ENCODE measurements around the gene XPO4. TPM values are rescaled to one million over a fixed set of nuclear protein-coding genes. Genes with fewer than 3 reads are reported as not detected.

The XPO4 gene
- total RNA-seq, 4 donors from 2014 or later = 13.2 to 17.9 (median 14.9) TPM

DNA sequence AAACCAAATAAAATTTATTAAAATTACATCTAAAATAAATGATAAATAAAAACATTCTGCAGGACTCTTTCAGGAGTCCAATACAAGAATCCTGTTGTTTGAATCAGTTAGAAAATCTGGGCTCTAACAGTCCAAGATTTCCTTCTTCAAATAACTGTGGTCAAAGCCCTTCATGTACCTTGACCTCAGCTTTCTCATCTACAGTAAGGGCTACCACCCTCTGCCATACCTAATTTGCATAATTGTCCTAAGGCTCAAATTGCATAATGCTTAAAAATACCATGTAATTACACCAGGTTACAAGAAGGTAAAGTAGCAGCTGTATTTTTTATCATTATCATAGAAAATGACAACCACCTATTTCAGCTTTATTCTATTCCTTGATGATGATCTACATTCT is 54.3 kb downstream of the XPO4 start:
- TF ChIP-seq, protein P1, sequence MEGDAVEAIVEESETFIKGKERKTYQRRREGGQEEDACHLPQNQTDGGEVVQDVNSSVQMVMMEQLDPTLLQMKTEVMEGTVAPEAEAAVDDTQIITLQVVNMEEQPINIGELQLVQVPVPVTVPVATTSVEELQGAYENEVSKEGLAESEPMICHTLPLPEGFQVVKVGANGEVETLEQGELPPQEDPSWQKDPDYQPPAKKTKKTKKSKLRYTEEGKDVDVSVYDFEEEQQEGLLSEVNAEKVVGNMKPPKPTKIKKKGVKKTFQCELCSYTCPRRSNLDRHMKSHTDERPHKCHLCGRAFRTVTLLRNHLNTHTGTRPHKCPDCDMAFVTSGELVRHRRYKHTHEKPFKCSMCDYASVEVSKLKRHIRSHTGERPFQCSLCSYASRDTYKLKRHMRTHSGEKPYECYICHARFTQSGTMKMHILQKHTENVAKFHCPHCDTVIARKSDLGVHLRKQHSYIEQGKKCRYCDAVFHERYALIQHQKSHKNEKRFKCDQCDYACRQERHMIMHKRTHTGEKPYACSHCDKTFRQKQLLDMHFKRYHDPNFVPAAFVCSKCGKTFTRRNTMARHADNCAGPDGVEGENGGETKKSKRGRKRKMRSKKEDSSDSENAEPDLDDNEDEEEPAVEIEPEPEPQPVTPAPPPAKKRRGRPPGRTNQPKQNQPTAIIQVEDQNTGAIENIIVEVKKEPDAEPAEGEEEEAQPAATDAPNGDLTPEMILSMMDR (IDR thresholded peaks at IDR 0.05; ENCODE audit: low read depth) = no peak

DNA sequence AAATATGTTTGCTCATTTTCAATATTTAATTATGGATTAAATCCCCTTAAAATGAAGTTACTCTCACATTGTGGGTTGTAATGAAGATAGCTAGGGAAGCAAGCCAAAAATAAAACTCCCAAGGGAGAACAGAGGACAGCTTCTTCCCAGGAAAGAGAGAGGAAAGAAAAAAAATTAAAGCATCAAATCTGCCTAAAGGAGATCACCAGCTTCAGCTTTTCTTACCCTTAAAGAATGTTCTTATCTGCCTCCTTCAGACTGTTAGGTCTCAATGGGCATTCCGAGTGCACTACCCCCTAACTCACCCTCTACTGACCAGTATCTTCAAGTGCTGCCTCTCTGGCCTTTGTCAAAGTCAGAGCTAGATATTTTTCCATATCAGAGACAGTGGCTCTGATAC is 55.2 kb downstream of the XPO4 start:
- TF ChIP-seq, protein P1 (IDR thresholded peaks at IDR 0.05; ENCODE audit: low read depth) = no peak

DNA sequence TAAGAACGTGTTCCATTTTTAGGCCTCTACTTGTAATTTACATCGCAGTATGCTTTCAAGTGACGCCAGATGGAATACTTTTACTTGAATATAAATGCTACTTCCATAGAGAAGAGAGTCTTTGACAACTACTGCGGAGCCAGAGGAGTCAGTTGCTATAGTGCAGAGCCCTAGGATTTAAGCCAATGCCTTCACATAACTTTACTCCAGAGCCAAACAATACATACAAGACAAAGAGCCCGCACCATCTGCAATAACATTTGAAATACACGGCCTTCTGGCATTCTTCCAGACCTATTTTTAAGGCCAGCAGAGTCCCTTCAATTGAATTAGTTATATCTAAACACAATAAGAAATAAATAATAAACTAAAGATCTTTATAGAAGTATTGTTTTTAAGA is 59.4 kb downstream of the XPO4 start:
- TF ChIP-seq, protein P1 (IDR thresholded peaks at IDR 0.05; ENCODE audit: low read depth) = no peak

DNA sequence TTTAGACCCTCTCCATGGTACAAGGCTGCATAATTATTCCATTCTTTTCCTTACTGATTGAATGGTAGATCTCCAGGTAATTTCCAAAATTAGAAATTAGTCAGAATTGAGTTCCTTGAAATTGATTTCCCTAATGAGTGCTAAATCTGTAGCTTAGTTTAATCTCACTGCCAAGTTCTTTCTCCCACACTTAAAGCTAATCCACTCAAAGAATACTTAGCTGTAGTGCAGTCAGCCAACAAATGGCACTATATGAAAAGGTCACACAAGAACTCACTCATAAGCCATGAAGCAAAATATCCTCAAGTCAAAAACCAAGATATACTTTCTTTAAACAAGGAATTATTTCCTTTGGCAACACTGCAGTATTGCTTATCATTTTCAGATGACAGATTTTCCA is 62.0 kb downstream of the XPO4 start:
- TF ChIP-seq, protein P1 (IDR thresholded peaks at IDR 0.05; ENCODE audit: low read depth) = no peak

DNA sequence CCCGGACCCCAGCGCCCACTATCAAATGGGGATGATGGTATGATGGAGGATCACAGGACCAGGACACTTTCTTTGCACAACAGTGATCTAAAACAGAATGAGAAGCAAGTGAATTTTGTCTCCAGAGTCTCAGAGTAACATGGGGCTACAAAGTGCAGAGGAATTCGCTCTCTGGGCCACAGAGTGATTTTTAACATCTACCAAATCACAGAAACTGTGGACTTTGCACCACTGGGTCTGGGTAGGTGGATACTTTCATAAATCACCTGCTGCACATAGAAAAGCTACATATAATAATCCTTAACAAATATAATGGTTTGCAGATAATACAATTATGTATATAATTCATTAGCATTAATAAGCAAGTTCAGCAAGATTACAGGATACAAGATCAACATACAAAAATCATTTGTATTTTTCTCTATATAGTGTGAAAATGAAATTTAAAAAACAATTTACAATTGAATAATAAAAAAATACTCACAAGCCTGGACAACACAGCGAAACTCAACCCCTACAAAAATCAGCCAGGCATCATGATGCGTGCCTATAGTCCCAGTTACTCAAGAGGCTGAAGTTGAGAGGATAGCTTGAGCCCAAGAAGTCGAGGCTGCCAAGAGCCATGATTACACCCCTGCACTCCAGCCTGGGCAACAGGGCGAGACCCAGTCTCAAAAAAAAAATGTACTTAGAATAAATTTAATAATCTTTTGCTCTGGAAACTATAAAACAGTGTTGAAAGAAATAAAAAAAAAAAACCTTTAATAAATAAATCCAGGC is 68.5 kb downstream of the XPO4 start:
- TF ChIP-seq, protein P1 (IDR thresholded peaks at IDR 0.05; ENCODE audit: low read depth) = no peak

DNA sequence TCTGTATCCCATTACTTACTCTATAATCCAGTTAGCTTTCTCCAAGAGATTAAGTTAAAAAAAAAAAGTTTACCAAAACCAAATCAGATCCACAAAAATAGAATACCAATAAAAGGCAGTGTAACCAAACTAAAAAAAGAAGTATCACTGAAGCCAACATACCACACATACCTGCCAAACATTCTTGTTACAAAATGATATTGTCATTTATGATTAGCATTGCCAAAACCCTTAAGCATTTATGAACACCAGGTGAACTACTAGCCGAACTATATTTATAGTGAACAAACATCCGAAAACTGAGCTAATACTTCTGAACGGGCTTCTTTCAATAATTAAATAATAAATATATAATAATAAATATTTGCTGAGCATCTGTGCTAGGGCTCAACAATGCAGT is 69.7 kb downstream of the XPO4 start:
- TF ChIP-seq, protein P1 (IDR thresholded peaks at IDR 0.05; ENCODE audit: low read depth) = no peak

DNA sequence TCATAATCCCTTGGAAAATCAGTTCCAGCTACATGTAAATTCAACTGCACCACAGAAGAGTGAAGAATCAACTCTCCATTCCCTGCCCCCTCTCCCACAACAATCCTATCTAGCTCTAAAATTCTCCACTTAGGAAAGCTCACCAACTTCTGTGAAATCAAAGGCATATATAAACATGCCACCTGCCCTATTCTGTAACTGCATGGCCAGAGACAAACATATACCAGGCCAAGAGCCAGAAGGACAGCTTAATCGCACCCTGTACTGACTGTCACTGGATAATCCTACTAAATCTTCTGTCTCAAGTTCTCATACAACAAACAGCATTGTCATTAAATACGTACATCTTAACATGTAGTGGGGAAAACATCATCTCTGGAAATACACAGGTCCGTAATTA is 70.6 kb downstream of the XPO4 start:
- TF ChIP-seq, protein P1 (IDR thresholded peaks at IDR 0.05; ENCODE audit: low read depth) = no peak

All from subcutaneous adipose tissue (tissue), 4 donors.